HUES64 (cell line): ENCODE data around the gene SLC22A16.
"Not testable (repeated sequence)": the region's sequence is repeated elsewhere in the genome, so short reads cannot be mapped to it uniquely, and the experiment has no call there.

Experiments used
- H3K27ac ChIP-seq: 2 replicates; pipeline ENCODE4 v1.7.0; 2013; ENCODE audit warnings: low read depth, low read length, inconsistent platforms
- H3K27me3 ChIP-seq: 2 replicates; pipeline ENCODE4 v1.6.1; 2013; ENCODE audit warnings: mild to moderate bottlenecking, low read length; ENCODE audit not compliant: insufficient read depth
- H3K36me3 ChIP-seq: 2 replicates; pipeline ENCODE4 v1.6.1; 2013; ENCODE audit warnings: mild to moderate bottlenecking, low read length; ENCODE audit not compliant: insufficient read depth
- H3K4me1 ChIP-seq: 2 replicates; pipeline ENCODE4 v1.6.1; 2013; ENCODE audit warnings: mild to moderate bottlenecking, low read length, moderate library complexity; ENCODE audit not compliant: insufficient read depth
- H3K4me3 ChIP-seq: 2 replicates; pipeline ENCODE4 v1.5.1; 2013; ENCODE audit warnings: mild to moderate bottlenecking, low read length, moderate library complexity
- H3K9ac ChIP-seq: 2 replicates; pipeline ENCODE4 v1.6.1; 2013; ENCODE audit warnings: mild to moderate bottlenecking, low read depth, low read length
- H3K9me3 ChIP-seq: 2 replicates; pipeline ENCODE4 v1.6.1; 2013; ENCODE audit warnings: low read depth, low read length; ENCODE audit not compliant: insufficient read depth
- WGBS: fragments of 150-250, 120-280 bp; methylation state at CpG from one replicate; pipeline ENCODE4 v1.1.7; 2013; ENCODE audit warnings: missing lambda C conversion rate; 5-methylcytosine and 5-hydroxymethylcytosine counted together

Gene SLC22A16

DNA sequence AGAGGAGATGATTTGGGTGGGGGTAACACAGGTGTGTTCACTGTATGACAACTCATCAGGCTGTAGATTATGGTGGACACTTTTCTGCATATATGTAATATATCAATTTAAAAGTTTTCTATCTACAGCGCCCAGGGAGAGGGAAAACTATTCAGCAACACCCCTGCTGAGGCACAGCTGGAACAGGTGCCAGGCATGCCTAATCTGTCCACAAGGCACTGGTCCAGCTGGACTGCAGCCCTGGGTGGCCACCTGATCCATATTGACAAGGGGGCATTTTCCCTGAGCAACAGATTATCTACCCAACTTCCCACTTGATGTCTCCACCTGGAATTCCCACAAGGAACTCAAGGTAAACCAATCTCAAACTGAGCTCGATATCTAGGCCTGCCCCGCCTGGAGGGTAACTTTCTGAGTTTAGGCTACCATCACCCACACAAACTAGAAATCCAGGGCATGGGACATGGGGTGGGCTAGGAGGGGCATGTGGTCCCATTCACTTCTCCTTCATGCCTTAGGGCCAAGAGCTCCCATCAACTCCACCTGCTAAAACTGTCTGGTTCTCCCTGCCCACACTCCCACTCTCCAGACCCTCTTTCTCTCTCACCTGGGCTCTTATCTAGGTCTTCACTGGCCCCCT lies 4.6 kb downstream of the SLC22A16 start:
- Histone ChIP-seq H3K36me3 (no peaks in the 10 kb centered on the region), H3K27ac (no peak overlapping the region), H3K27me3 (peaks cover 21% of the 10 kb centered on the region), H3K4me3 (no peak overlapping the region), H3K9me3 (peaks cover 7% of the 10 kb centered on the region; the same call in 1 of the 2 replicates), H3K4me1 (no peaks in the 10 kb centered on the region), H3K9ac (no peak overlapping the region)
- WGBS: 94% methylated on average over 3 of the region's 3 CpGs

- no peaks in the 10 kb centered on the region for H3K36me3 ChIP-seq
- no peaks in the 10 kb centered on the region for H3K4me1 ChIP-seq
- peaks cover 3% of the 10 kb centered on the region; the same call in 1 of the 2 replicates for H3K9me3 ChIP-seq
- no peak overlapping the region for H3K27ac ChIP-seq
- 83% methylated on average over 3 of the region's 3 CpGs for WGBS
- no peaks in the 10 kb centered on the region for H3K27me3 ChIP-seq
- no peak overlapping the region for H3K4me3 ChIP-seq
- H3K9ac ChIP-seq: no peak overlapping the region
Measured at GRCh38 chr6:110468731-110469130, 7.7 kb downstream of the SLC22A16 start.

DNA sequence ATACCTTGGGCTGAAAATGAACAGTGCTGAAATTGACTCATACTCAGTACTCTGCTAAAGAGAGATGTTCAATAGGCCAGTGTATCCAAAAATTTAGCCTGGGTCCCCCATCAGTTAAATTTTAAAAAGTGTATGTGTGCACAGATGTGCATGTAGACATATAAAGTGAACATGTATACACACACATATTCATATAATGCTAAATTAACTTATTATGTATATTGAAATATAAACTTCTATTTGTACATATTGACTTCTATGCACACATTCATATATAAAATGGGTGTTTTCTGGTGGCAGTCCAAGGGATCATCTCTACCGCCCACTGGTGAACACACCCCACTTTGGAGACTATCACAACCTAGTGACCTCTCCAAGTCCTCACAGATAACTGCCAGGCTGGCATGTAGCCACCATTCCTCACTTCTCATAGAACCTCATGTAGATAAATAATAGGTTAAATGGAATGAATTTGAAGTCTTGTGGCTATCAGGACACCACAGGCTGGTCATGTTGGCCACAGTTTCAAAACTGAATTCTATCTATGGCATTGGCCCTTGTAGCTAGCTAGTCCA lies 8.8 kb downstream of the SLC22A16 start:
- Histone ChIP-seq H3K4me1 (no peaks in the 10 kb centered on the region), H3K9ac (no peak overlapping the region), H3K4me3 (no peak overlapping the region), H3K36me3 (no peaks in the 10 kb centered on the region), H3K9me3 (peaks cover 12% of the 10 kb centered on the region; the same call in 1 of the 2 replicates), H3K27me3 (no peaks in the 10 kb centered on the region), H3K27ac (no peak overlapping the region)
- 89% methylated on average over 1 of the region's 1 CpG for WGBS

DNA sequence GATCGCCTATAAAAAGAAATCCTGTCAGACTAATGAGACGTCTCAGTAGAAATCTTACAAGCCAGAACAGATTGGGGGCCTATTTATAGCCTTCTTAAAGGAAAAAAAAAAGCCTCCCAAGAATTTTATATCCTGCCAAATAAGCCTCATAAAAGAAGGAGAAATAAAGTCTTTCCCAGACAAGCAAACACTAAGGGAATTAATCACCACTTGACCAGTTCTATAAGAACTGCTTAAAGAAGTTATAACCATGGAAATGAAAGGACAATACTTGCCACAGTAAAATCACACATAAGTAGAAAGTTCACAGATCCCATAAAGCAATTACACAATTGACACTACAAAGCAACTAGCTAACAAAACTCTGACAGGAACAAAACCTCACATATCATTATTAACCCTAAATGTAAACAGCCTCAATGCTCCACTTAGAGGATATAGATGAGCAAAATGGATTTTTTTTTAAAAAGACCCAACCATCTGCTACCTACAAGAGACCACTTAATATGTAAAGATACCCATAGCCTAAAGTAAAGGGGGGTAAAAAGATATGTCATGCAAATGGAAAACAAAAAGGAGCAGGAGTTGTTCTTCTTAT lies 13.4 kb downstream of the SLC22A16 start:
- no peak overlapping the region for H3K9ac ChIP-seq
- peaks cover 27% of the 10 kb centered on the region; the same call in 1 of the 2 replicates for H3K9me3 ChIP-seq
- no peaks in the 10 kb centered on the region for H3K36me3 ChIP-seq
- no peak overlapping the region for H3K27ac ChIP-seq
- H3K4me1 ChIP-seq: no peaks in the 10 kb centered on the region
- WGBS: 93% methylated on average over 2 of the region's 2 CpGs
- no peaks in the 10 kb centered on the region for H3K27me3 ChIP-seq
- no peak overlapping the region for H3K4me3 ChIP-seq

GRCh38 chr6:110461376-110461775 lies 15.0 kb downstream of the SLC22A16 start:
- Histone ChIP-seq H3K4me1 (no peaks in the 10 kb centered on the region), H3K27ac (no peak overlapping the region), H3K27me3 (no peaks in the 10 kb centered on the region), H3K9ac (no peak overlapping the region), H3K36me3 (no peaks in the 10 kb centered on the region), H3K9me3 (peaks cover 27% of the 10 kb centered on the region; the same call in 1 of the 2 replicates), H3K4me3 (no peak overlapping the region)
- 85% methylated on average over 1 of the region's 1 CpG for WGBS

DNA sequence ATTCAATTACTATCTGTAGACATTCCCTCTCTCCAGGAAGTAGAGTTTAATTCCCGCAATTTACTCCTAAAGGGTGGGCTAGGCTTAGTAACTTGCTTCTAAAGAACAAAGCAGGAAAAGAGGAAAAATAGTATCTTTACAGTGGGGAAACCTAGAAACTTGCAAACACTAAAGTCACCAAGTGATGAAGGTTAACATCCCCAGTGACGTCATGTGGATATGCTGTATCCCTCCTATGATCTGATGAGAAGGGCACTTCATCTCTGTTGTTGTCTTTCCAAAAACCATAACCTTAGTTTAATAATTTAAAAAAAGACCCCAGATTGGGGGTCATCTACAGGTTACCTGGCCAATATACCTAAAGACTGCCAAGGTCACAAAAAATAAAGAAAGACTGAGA lies 17.3 kb downstream of the SLC22A16 start:
- Histone ChIP-seq H3K27ac (no peak overlapping the region), H3K4me1 (peaks cover 3% of the 10 kb centered on the region; the same call in 1 of the 2 replicates), H3K36me3 (no peaks in the 10 kb centered on the region), H3K4me3 (no peak overlapping the region), H3K27me3 (no peaks in the 10 kb centered on the region), H3K9ac (no peak overlapping the region), H3K9me3 (peaks cover 27% of the 10 kb centered on the region; the same call in 1 of the 2 replicates)
- 100% methylated on average over 2 of the region's 2 CpGs for WGBS

DNA sequence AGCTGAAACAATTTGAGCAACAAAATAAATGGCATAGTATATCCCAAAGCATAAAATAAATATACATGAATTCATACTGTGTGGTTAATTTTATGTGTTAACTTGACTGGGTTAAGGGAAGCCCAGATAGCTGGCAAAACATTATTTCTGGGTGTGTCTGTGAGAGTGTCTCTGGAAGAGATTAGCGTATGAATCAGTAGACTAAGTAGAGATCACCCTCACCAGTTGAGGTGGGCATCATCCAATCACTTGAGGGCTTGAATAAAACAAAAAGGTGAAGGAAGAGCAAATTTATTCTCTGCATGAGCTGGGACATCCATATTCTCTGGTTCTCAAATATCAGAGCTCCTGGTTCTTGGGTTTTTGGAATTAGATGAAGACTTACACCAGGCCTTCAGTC lies 17.9 kb downstream of the SLC22A16 start:
- no peak overlapping the region for H3K27ac ChIP-seq
- H3K36me3 ChIP-seq: no peaks in the 10 kb centered on the region
- H3K4me1 ChIP-seq: peaks cover 3% of the 10 kb centered on the region; the same call in 1 of the 2 replicates
- no peaks in the 10 kb centered on the region for H3K27me3 ChIP-seq
- no peak overlapping the region for H3K4me3 ChIP-seq
- peaks cover 22% of the 10 kb centered on the region; the same call in 1 of the 2 replicates for H3K9me3 ChIP-seq
- WGBS: 96% methylated on average over 1 of the region's 1 CpG
- H3K9ac ChIP-seq: no peak overlapping the region

- not testable (repeated sequence) for H3K27me3 ChIP-seq, H3K9ac ChIP-seq, H3K27ac ChIP-seq, H3K4me3 ChIP-seq, H3K36me3 ChIP-seq, H3K4me1 ChIP-seq
- H3K9me3 ChIP-seq: peaks cover 15% of the 10 kb centered on the region; the same call in 1 of the 2 replicates
- WGBS: 89% methylated on average over 8 of the region's 8 CpGs
Measured at GRCh38 chr6:110457567-110458175, 18.7 kb downstream of the SLC22A16 start.

GRCh38 chr6:110456694-110457093 lies 19.7 kb downstream of the SLC22A16 start:
- Histone ChIP-seq H3K27me3 (no peaks in the 10 kb centered on the region), H3K36me3 (no peaks in the 10 kb centered on the region), H3K27ac (no peak overlapping the region), H3K4me3 (no peak overlapping the region), H3K9me3 (peaks cover 6% of the 10 kb centered on the region; the same call in 1 of the 2 replicates), H3K4me1 (peaks cover 3% of the 10 kb centered on the region; the same call in 1 of the 2 replicates), H3K9ac (no peak overlapping the region)
- 93% methylated on average over 3 of the region's 3 CpGs for WGBS

DNA sequence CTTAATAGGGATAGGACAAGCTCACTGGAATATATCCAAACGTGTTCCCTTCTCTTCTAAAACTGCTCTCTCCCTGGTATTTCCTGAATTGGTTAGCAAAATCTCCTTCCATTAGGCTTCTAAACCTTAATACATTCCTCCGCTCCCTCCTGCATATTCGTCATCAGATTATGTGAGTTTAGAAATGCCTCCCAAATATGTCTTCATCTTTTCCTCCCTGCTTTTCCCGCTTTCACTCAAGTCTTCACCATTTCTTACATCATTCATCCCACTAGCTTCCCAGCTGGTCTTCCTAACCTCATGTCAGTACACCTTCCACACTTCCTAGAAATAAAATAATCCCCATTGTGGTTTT lies 26.9 kb downstream of the SLC22A16 start:
- WGBS: 87% methylated on average over 4 of the region's 4 CpGs

DNA sequence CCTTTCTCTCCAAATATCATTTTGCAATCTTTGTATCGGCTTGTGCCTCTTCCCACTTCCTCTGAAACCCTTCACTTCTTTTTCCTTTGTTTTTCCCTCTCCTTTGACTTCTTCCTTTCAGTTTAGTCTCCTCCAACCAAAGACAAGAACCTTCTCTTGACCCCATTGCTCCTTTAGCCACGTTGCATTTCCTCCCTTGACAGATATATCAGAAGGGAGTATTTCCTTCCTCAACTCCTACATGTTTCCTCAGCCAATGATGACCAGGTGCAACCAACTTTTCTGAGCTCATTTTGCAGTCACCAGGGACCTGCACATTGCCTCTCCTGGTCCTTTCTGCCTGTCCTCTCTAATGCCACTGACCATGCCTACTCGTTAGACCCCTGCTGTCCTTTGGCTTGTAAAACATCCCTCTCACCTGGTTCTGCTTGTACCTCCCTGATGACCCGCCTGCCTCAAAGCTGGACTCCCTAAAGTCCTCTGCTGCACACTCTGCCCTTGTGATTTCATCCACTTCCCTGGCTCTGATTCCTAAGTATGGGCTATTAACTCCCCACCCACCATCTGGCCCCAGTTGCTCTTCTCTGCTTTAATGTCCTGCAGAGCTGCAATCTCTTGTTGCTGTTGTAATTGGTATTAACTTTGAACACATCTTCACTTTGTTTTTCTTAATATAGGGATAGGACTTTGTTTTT lies 27.4 kb downstream of the SLC22A16 start:
- H3K9me3 ChIP-seq: no peaks in the 10 kb centered on the region
- H3K4me1 ChIP-seq: no peaks in the 10 kb centered on the region
- H3K27ac ChIP-seq: no peak overlapping the region
- 87% methylated on average over 4 of the region's 4 CpGs for WGBS
- no peaks in the 10 kb centered on the region for H3K27me3 ChIP-seq
- H3K4me3 ChIP-seq: no peak overlapping the region
- no peak overlapping the region for H3K9ac ChIP-seq
- H3K36me3 ChIP-seq: no peaks in the 10 kb centered on the region

More for the DNA sequence above, 26.9 kb downstream of the SLC22A16 start:
- no peak overlapping the region for H3K27ac ChIP-seq
- H3K27me3 ChIP-seq: no peaks in the 10 kb centered on the region
- H3K4me3 ChIP-seq: no peak overlapping the region
- no peaks in the 10 kb centered on the region for H3K36me3 ChIP-seq
- H3K4me1 ChIP-seq: no peaks in the 10 kb centered on the region
- H3K9ac ChIP-seq: no peak overlapping the region
- H3K9me3 ChIP-seq: no peaks in the 10 kb centered on the region
